Left renal cortex interstitium (tissue), 4 donors: ENCODE data around the gene ASXL2. TPM values are rescaled to one million over a fixed set of nuclear protein-coding genes. Genes with fewer than 3 reads are reported as not detected.

Experiments used
- DNase-seq, 4 donors: peaks; one replicate each; pipeline ENCODE4 v3.0.0-alpha.2; 2013; ENCODE audit warnings: low read depth in 4 of 4, low spot score in 2 of 4, missing footprints in 1 of 4
- polyA plus RNA-seq, 4 donors: library from polyadenylated mRNA; unstranded; fragments of 120-200 nt; gene quantifications; one replicate each; pipeline ENCODE4 v1.2.1, GENCODE V29; 2013; ENCODE audit not compliant: insufficient read length in 4 of 4

Gene ASXL2
- polyA plus RNA-seq, 4 donors = 17.4 to 20.7 (median 19.7) TPM

- no peak for DNase-seq
Measured at GRCh38 chr2:25808006-25808383, 70.3 kb downstream of the ASXL2 start.

GRCh38 chr2:25806941-25807340 lies 71.3 kb downstream of the ASXL2 start:
- no peak for DNase-seq

GRCh38 chr2:25805987-25806386 lies 72.3 kb downstream of the ASXL2 start:
- DNase-seq = no peak

GRCh38 chr2:25804338-25804737 lies 73.9 kb downstream of the ASXL2 start:
- no peak for DNase-seq

GRCh38 chr2:25799301-25799700 lies 79.0 kb downstream of the ASXL2 start:
- no peak for DNase-seq

GRCh38 chr2:25797620-25798488 lies 80.4 kb downstream of the ASXL2 start:
- no peak for DNase-seq

GRCh38 chr2:25794544-25795276 lies 83.6 kb downstream of the ASXL2 start:
- no peak for DNase-seq

GRCh38 chr2:25790074-25790790 lies 88.1 kb downstream of the ASXL2 start:
- DNase-seq = no peak

- DNase-seq = no peak
Measured at GRCh38 chr2:25788457-25788856, 89.8 kb downstream of the ASXL2 start.

GRCh38 chr2:25787020-25787419 lies 91.3 kb downstream of the ASXL2 start:
- DNase-seq = no peak

- no peak for DNase-seq
Measured at GRCh38 chr2:25784404-25784803, 93.9 kb downstream of the ASXL2 start.

- no peak for DNase-seq
Measured at GRCh38 chr2:25777077-25777476, 101.2 kb downstream of the ASXL2 start.

- DNase-seq = no peak
Measured at GRCh38 chr2:25772078-25772477, 106.2 kb downstream of the ASXL2 start.

GRCh38 chr2:25763575-25763974 lies 114.7 kb downstream of the ASXL2 start:
- no peak for DNase-seq

GRCh38 chr2:25760297-25760696 lies 118.0 kb downstream of the ASXL2 start:
- no peak for DNase-seq

- no peak for DNase-seq
Measured at GRCh38 chr2:25758348-25758747, 119.9 kb downstream of the ASXL2 start.

GRCh38 chr2:25757906-25758305 lies 120.4 kb downstream of the ASXL2 start:
- DNase-seq = no peak

- no peak for DNase-seq
Measured at GRCh38 chr2:25756536-25756935, 121.8 kb downstream of the ASXL2 start.

- no peak for DNase-seq
Measured at GRCh38 chr2:25749676-25750075, 128.6 kb downstream of the ASXL2 start.

- DNase-seq = no peak
Measured at GRCh38 chr2:25744055-25744454, 134.2 kb downstream of the ASXL2 start.

GRCh38 chr2:25743132-25743830 lies 135.0 kb downstream of the ASXL2 start:
- DNase-seq = no peak
